Hypothalamus (tissue), 51 donors: ENCODE data around the gene C11orf91.
"Not testable (repeated sequence)": the region's sequence is repeated elsewhere in the genome, so short reads cannot be mapped to it uniquely, and the experiment has no call there.

Experiments
- DNase-seq, 51 donors: peaks; one replicate each; lab custom pipeline; 2025; lab: John Stamatoyannopoulos, UW

The C11orf91 gene

GRCh38 chr11:33674035-33674814 lies 26.4 kb downstream of the C11orf91 start:
- DNase-seq: no peak

- DNase-seq: no peak
Measured at GRCh38 chr11:33672273-33672672, 28.4 kb downstream of the C11orf91 start.

- DNase-seq: no peak
Measured at GRCh38 chr11:33670250-33671011, 30.2 kb downstream of the C11orf91 start.

- DNase-seq: no peak
Measured at GRCh38 chr11:33669598-33670249, 30.9 kb downstream of the C11orf91 start.

- DNase-seq: no peak
Measured at GRCh38 chr11:33668951-33669596, 31.6 kb downstream of the C11orf91 start.

- DNase-seq: no peak
Measured at GRCh38 chr11:33668468-33668825, 32.2 kb downstream of the C11orf91 start.

- DNase-seq: no peak
Measured at GRCh38 chr11:33667819-33668467, 32.7 kb downstream of the C11orf91 start.

GRCh38 chr11:33665350-33666106 lies 35.1 kb downstream of the C11orf91 start:
- DNase-seq: no peak

GRCh38 chr11:33664827-33665226 lies 35.8 kb downstream of the C11orf91 start:
- DNase-seq: no peak

GRCh38 chr11:33664166-33664565 lies 36.5 kb downstream of the C11orf91 start:
- no peak for DNase-seq

- no peak for DNase-seq
Measured at GRCh38 chr11:33663121-33663520, 37.5 kb downstream of the C11orf91 start.

- DNase-seq: not testable (repeated sequence)
Measured at GRCh38 chr11:33661526-33661925, 39.1 kb downstream of the C11orf91 start.

GRCh38 chr11:33660962-33661361 lies 39.7 kb downstream of the C11orf91 start:
- DNase-seq: no peak

- DNase-seq: no peak
Measured at GRCh38 chr11:33659370-33660139, 41.1 kb downstream of the C11orf91 start.

GRCh38 chr11:33658195-33658900 lies 42.3 kb downstream of the C11orf91 start:
- DNase-seq: no peak

- DNase-seq: no peak
Measured at GRCh38 chr11:33657757-33658156, 42.9 kb downstream of the C11orf91 start.

- no peak for DNase-seq
Measured at GRCh38 chr11:33656768-33657167, 43.9 kb downstream of the C11orf91 start.

- no peak for DNase-seq
Measured at GRCh38 chr11:33655842-33656600, 44.6 kb downstream of the C11orf91 start.
